Upper lobe of left lung (tissue), 6 donors: ENCODE measurements around the gene NINJ1. TPM values are rescaled to one million over a fixed set of nuclear protein-coding genes. Genes with fewer than 3 reads are reported as not detected.
A peak's percentile ranks its signal among the peaks of the same experiment; 100 is the strongest.
"Not testable (repeated sequence)": the region's sequence is repeated elsewhere in the genome, so short reads cannot be mapped to it uniquely, and the experiment has no call there.

ENCODE experiments used
- ATAC-seq, 2 donors: fragments of 200-7000 bp; cut with Tn5 transposase; one replicate each; pipeline ENCODE4 v1.9.1; 2022; ENCODE audit warnings: mild to moderate bottlenecking in 2 of 2, moderate library complexity in 2 of 2; ENCODE audit not compliant: low FRiP score in 2 of 2
- DNase-seq, 2 donors: peaks; one replicate each; pipeline ENCODE4 v3.0.0-alpha.2; 2019 to 2020
- H3K27ac ChIP-seq, 4 donors: fragments of 200-600 bp; sonication (generic); one replicate each; pipeline ENCODE4 v1.5.1; 2016 to 2019
- H3K27me3 ChIP-seq, 4 donors: fragments of 200-600 bp; sonication (generic); one replicate each; pipeline ENCODE4 v1.5.1; 2017 to 2019
- H3K36me3 ChIP-seq, 4 donors: fragments of 200-600 bp; sonication (generic); one replicate each; pipeline ENCODE4 v1.5.1; 2016 to 2019
- H3K4me1 ChIP-seq, 4 donors: fragments of 200-600 bp; sonication (generic); one replicate each; pipeline ENCODE4 v1.5.1; 2018 to 2019
- H3K4me3 ChIP-seq, 4 donors: fragments of 200-600 bp; sonication (generic); one replicate each; pipeline ENCODE4 v1.5.1; 2017 to 2019; ENCODE audit warnings: mild to moderate bottlenecking in 2 of 4, moderate library complexity in 1 of 4
- H3K9me3 ChIP-seq, 4 donors: fragments of 200-600 bp; sonication (generic); one replicate each; pipeline ENCODE4 v1.5.1; 2018 to 2019
- EP300 ChIP-seq, 4 donors: sonication (generic); formaldehyde crosslinking; IDR thresholded peaks; one replicate each; pipeline ENCODE4 v1.5.1; 2017; ENCODE audit warnings: antibody characterized with exemption in 4 of 4, control low read depth in 2 of 4
- POLR2A ChIP-seq, 4 donors: fragments of 450-650 bp; IDR thresholded peaks; one replicate each; pipeline ENCODE4 v1.5.1; 2016 to 2017; ENCODE audit warnings: antibody characterized with exemption in 4 of 4, mild to moderate bottlenecking in 2 of 4
- POLR2AphosphoS5 ChIP-seq, 2 donors: sonication (generic); formaldehyde crosslinking; IDR thresholded peaks; one replicate each; pipeline ENCODE4 v1.5.1; 2017; ENCODE audit warnings: antibody characterized with exemption in 2 of 2
- WGBS, 2 donors: methylation state at CpG; one replicate each; pipeline ENCODE4 v1.1.5; 2017 to 2018; 5-methylcytosine and 5-hydroxymethylcytosine counted together
- total RNA-seq, 6 donors: library from RNA; depleted of rRNA in 4 of 6; stranded (reverse); fragments of >200 nt in 4 of 6; gene quantifications; one replicate each; pipeline versions ENCODE4 v1.1.0 to v1.2.1, GENCODE V29; 2016 to 2021
- TF ChIP-seq, protein P1 (sequence below), 6 experiments: fragments of 450-650 bp in 4 of 6; fragments of 200-600 bp in 2 of 6; sonication (generic) in 2 of 6; IDR thresholded peaks; one replicate each; pipeline ENCODE4 v1.5.1; 2016 to 2019; ENCODE audit warnings: antibody characterized with exemption in 6 of 6
- donor health status: DM: no; HTN: no; CAD: no; lungs with moderate emphysema.
- donor health status: DM: no; HTN: yes; CAD: no; lungs with severe emphysema.

NINJ1 gene
- total RNA-seq, 6 donors from 2014 or later = 35.6 to 83.9 (median 56.8) TPM

DNA sequence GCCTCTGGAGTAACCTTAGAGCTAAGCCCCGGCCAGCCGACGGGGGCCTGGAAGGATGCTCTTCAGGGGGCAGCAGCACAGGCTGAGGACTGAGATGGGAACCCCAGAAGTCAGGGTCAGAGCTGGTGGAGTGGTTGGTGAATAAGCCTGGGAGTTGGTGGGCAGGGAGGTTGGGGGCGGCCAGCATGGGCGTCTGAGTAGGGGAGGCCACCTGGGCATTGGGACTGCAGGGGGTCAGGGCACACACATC is 14.4 kb downstream of the NINJ1 start:
- H3K4me1 ChIP-seq = peaks cover 30 to 39% (median 37%) of the 10 kb centered on the region in 4 donors
- H3K27me3 ChIP-seq = no peaks in the 10 kb centered on the region
- DNase-seq (no peak), ATAC-seq (no peak)
- no peaks in the 10 kb centered on the region for H3K9me3 ChIP-seq
- H3K4me3 ChIP-seq = no peak overlapping the region
- H3K27ac ChIP-seq = peak overlapping the region; percentile 68 to 88 (median 86)
- TF ChIP-seq POLR2A (IDR thresholded peaks at IDR 0.05) (no peak), POLR2AphosphoS5 (IDR thresholded peaks at IDR 0.05) (no peak), EP300 (IDR thresholded peaks at IDR 0.05) (no peak)
- TF ChIP-seq, protein P1, sequence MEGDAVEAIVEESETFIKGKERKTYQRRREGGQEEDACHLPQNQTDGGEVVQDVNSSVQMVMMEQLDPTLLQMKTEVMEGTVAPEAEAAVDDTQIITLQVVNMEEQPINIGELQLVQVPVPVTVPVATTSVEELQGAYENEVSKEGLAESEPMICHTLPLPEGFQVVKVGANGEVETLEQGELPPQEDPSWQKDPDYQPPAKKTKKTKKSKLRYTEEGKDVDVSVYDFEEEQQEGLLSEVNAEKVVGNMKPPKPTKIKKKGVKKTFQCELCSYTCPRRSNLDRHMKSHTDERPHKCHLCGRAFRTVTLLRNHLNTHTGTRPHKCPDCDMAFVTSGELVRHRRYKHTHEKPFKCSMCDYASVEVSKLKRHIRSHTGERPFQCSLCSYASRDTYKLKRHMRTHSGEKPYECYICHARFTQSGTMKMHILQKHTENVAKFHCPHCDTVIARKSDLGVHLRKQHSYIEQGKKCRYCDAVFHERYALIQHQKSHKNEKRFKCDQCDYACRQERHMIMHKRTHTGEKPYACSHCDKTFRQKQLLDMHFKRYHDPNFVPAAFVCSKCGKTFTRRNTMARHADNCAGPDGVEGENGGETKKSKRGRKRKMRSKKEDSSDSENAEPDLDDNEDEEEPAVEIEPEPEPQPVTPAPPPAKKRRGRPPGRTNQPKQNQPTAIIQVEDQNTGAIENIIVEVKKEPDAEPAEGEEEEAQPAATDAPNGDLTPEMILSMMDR (IDR thresholded peaks at IDR 0.05) = no peak
- peaks cover 11 to 38% (median 34%) of the 10 kb centered on the region in 4 donors for H3K36me3 ChIP-seq
- WGBS, 2 donors = 48 to 66% methylated on average over 5 of the region's 5 CpGs

DNA sequence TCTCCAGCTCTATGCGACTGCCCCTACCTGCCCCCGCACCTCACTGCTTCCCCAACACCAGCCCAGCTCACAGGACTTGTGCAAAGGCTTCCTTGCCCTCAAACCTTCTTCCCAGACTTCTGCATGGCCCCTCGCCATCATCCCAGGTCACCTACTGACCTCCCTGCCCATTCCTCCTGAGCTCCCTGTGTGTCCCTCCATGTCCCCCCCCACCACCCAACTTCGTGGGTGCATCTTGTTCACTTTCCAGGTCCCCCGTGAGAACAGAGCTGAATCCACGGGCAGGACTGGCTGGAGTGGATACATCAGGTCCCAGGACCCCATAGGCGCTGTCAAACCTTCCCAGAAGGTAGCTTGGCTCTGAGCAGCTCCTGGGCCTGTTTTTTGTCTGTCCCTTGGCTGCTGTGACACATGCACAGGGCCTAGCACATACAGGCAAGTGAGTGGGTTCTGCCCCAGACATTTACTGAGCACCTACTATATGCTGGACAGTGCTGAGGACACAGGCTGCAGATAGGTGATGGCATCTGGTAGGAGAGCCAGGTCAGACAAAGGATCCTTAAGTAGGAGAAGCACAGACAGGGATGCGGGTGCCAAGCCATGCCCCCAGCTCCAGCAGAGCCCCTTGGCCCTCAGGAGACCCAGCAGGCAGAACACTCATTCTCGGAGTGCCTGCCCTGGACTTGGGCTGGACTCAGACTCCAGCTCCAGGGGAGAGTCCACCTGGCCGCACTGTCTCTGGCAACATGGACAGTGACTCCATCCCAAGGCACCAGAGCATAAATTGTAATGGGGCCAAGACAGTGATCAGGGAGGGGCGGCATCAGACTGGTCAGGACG is 15.0 kb downstream of the NINJ1 start:
- DNase-seq (peak in 1 of 2 donors; percentile 21), ATAC-seq (no peak)
- Histone ChIP-seq H3K27ac (peak overlapping the region; percentile 68 to 88 (median 86)), H3K27me3 (no peaks in the 10 kb centered on the region), H3K4me3 (no peak overlapping the region), H3K4me1 (peaks cover 30 to 41% (median 38%) of the 10 kb centered on the region in 4 donors), H3K9me3 (no peaks in the 10 kb centered on the region), H3K36me3 (peaks cover 9 to 33% (median 28%) of the 10 kb centered on the region in 4 donors)
- TF ChIP-seq POLR2AphosphoS5 (IDR thresholded peaks at IDR 0.05) (no peak), POLR2A (IDR thresholded peaks at IDR 0.05) (no peak), EP300 (IDR thresholded peaks at IDR 0.05) (no peak)
- TF ChIP-seq, protein P1 (IDR thresholded peaks at IDR 0.05) = no peak
- 92% methylated on average over 12 of the region's 12 CpGs for WGBS, 2 donors

DNA sequence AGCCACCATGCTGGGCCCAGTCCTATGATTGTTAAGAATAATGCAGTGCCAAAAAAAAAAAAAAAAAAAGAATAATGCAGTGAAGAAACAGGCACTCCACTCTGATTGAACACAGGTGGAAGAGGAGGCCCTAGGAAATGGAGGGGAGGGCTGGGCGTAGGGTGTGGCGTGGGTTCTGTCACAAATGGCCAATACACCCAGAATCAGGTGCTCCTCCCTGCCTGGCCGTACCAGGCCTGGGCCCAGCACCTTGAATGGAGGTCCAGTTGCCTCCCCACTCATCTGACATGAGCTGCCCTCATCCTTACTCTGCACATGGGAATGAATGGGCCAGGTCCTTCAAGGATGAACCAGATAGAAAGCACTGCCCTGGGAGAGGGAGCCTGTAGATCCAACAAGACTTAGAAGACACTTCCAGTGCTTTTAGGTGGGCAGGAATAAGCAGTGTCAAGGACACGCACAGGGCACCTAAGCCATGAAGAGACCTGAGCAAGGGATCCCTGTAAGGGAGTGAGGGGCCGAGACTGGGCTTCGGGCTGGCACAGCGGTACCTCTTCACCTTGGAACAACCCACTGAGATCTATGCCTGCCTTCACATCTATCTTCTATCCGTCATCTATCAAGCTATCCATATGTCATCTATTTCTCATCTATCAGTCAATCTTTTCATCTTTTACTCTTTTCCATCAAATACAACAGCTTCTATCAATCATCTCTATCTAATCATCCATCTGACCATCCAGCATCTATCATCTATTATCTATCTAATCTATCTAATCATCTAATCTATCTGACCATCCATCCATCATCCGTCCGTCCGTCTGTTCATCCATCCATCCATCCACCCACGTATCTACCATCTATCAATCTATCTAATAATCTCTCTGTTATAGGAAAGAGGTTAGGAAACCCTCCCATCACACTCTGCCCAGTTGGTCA is 15.9 kb downstream of the NINJ1 start:
- Histone ChIP-seq H3K9me3 (no peaks in the 10 kb centered on the region), H3K4me3 (no peak overlapping the region), H3K27me3 (no peaks in the 10 kb centered on the region), H3K4me1 (peaks cover 30 to 41% (median 38%) of the 10 kb centered on the region in 4 donors), H3K36me3 (peaks cover 6 to 33% (median 27%) of the 10 kb centered on the region in 4 donors), H3K27ac (peak overlapping the region in 2 of 4 donors; percentile 84 to 88)
- TF ChIP-seq POLR2AphosphoS5 (IDR thresholded peaks at IDR 0.05) (no peak), POLR2A (IDR thresholded peaks at IDR 0.05) (no peak), EP300 (IDR thresholded peaks at IDR 0.05) (no peak)
- TF ChIP-seq, protein P1 (IDR thresholded peaks at IDR 0.05) = no peak
- WGBS, 2 donors = 93 to 95% methylated on average over 12 of the region's 12 CpGs
- peak in 1 of 2 donors; percentile 19 for DNase-seq
- ATAC-seq = no peak

DNA sequence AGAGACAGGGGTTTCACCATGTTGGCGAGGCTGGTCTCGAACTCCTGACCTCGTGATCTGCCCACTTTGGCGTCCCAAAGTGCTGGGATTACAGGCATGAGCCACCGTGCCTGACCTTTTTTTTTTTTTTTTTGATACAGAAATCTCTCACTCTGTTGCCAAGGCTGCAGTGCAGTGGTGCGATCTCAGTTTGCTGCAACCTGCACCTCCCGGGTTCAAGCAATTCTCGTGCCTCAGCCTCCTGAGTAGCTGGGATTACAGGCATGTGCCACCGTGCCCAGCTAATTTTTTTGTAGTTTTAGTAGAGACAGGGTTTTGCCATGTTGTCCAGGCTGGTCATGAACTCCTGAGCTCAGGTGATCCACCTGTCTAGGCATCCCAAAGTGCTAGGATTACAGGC is 16.5 kb downstream of the NINJ1 start:
- H3K9me3 ChIP-seq, ATAC-seq, H3K4me3 ChIP-seq, H3K27me3 ChIP-seq, H3K27ac ChIP-seq: not testable (repeated sequence)
- WGBS, 2 donors = 89 to 98% methylated on average over 8 to 9 of the region's 9 CpGs
- DNase-seq = peak in 1 of 2 donors; percentile 11
- Histone ChIP-seq H3K4me1 (peaks cover 30 to 41% (median 39%) of the 10 kb centered on the region in 4 donors), H3K36me3 (peaks cover 6 to 33% (median 23%) of the 10 kb centered on the region in 4 donors)
